K562 (cell line): ENCODE data around the gene SLC7A5.

Experiments used
- CTCF ChIP-seq, 3 experiments: IDR thresholded peaks in 2 of 3; conservative IDR thresholded peaks in 1 of 3; 2 replicates each; pipeline ENCODE4 v1.5.1; 2011 to 2012; ENCODE audit warnings: low read length in 3 of 3, mild to moderate bottlenecking in 3 of 3, control low read depth in 2 of 3, improper control_type of control experiment in 1 of 3, inconsistent platforms in 1 of 3, low read depth in 1 of 3, mixed read lengths in 1 of 3, moderate library complexity in 1 of 3; ENCODE audit not compliant: insufficient read depth in 2 of 3
- HDAC6 ChIP-seq: IDR thresholded peaks from 2 replicates; pipeline ENCODE4 v1.6.1; 2012; ENCODE audit warnings: low read depth, mild to moderate bottlenecking, control low read depth, inconsistent platforms, low read length, moderate library complexity
- MITF ChIP-seq: IDR thresholded peaks from 2 replicates; pipeline ENCODE4 v1.6.1; 2014; ENCODE audit warnings: antibody characterized with exemption
- RNF219 ChIP-seq: fragments of 250-450 bp; sonication (Bioruptor Pico); IDR thresholded peaks from 2 replicates; pipeline ENCODE4 v1.5.0; 2022; ENCODE audit warnings: mild to moderate bottlenecking
- TGIF2 ChIP-seq: sonication (generic); formaldehyde crosslinking; IDR thresholded peaks from 2 replicates; pipeline ENCODE4 v1.8.1; 2022; ENCODE audit warnings: mild to moderate bottlenecking, missing genetic modification reagents, moderate library complexity

GRCh38 chr16:87818533-87819161 is 50.7 kb downstream of the SLC7A5 start:
- TF ChIP-seq MITF (no peak), CTCF (IDR thresholded peaks at IDR 0.05 in 2 of 3, conservative IDR thresholded peaks at IDR 0.05 in 1 of 3; ENCODE audit: insufficient read depth in 2 of 3, low read depth in 1 of 3, low read length in 3 of 3) (no peak), HDAC6 (no peak), RNF219 (CRISPR knock-in tag) (no peak), TGIF2 (CRISPR knock-in tag) (no peak)
